Adrenal gland (tissue), 12 donors: Measurements from ENCODE around the gene CLCN5. TPM values are rescaled to one million over a fixed set of nuclear protein-coding genes. Genes with fewer than 3 reads are reported as not detected.
"Not testable (repeated sequence)": the region's sequence is repeated elsewhere in the genome, so short reads cannot be mapped to it uniquely, and the experiment has no call there.

Experiments
- DNase-seq, 7 donors: peaks; one replicate each; pipeline ENCODE4 v3.0.0-alpha.2; 2019 to 2020
- H3K27ac ChIP-seq, 5 donors: fragments of 200-600 bp; sonication (generic) in 4 of 5; 1 replicate in 3 of 5; 2 replicates in 2 of 5; pipeline versions ENCODE4 v1.5.1 to v1.8.0; 2016 to 2020; ENCODE audit warnings: mild to moderate bottlenecking in 1 of 5
- H3K27me3 ChIP-seq: fragments of 200-600 bp; 2 replicates; pipeline ENCODE4 v1.8.0; 2021
- H3K36me3 ChIP-seq, 2 donors: fragments of 200-600 bp; replicated peaks in 1 of 2; 1 replicate in 1 of 2; 2 replicates in 1 of 2; pipeline versions ENCODE4 v1.5.1 to v1.8.0; 2018 to 2022
- H3K4me1 ChIP-seq, 2 donors: fragments of 200-600 bp; replicated peaks in 1 of 2; 1 replicate in 1 of 2; 2 replicates in 1 of 2; pipeline versions ENCODE4 v1.5.1 to v1.8.0; 2018 to 2021
- H3K4me3 ChIP-seq, 4 donors: fragments of 200-600 bp; sonication (generic) in 3 of 4; one replicate each; pipeline ENCODE4 v1.5.1; 2016 to 2018
- H3K9me3 ChIP-seq, 3 donors: fragments of 200-600 bp; sonication (generic) in 1 of 3; replicated peaks in 1 of 3; 1 replicate in 2 of 3; 2 replicates in 1 of 3; pipeline versions ENCODE4 v1.5.1 to v1.8.0; 2016 to 2021
- CTCF ChIP-seq, 6 experiments: fragments of 450-650 bp in 4 of 6; fragments of 200-600 bp in 2 of 6; sonication (generic) in 1 of 6; IDR thresholded peaks; 1 replicate in 5 of 6; 2 replicates in 1 of 6; pipeline versions ENCODE4 v1.5.1 to v1.8.0; 2016 to 2021; ENCODE audit warnings: antibody characterized with exemption in 6 of 6, mild to moderate bottlenecking in 2 of 6, moderate library complexity in 1 of 6
- POLR2A ChIP-seq, 2 donors: fragments of 450-650 bp; IDR thresholded peaks; one replicate each; pipeline ENCODE4 v1.6.1; 2017; ENCODE audit warnings: antibody characterized with exemption in 2 of 2, mild to moderate bottlenecking in 2 of 2, moderate library complexity in 1 of 2
- WGBS, 4 donors: extraction: QIAGEN DNeasy Blood & Tissue Kit in 2 of 4; methylation state at CpG; one replicate each; pipeline versions ENCODE4 v1.1.5 to v1.1.7; 2013 to 2017; 5-methylcytosine and 5-hydroxymethylcytosine counted together
- intact Hi-C, 2 donors: fragments of 100-400 bp; cut with DNase I; formaldehyde crosslinking; loops; one replicate each; pipeline versions ENCODE4 v1.14.1 to v1.15.0; 2022 to 2023
- polyA plus RNA-seq, 3 donors: library from polyadenylated mRNA; stranded (reverse); fragments of 200-250 nt in 2 of 3; fragments of 350-450 nt in 1 of 3; fragmentation: Illumina TruSeq in 1 of 3; extraction: RNeasy Lipid Tissue Mini Kit (QIAGEN cat#74804) in 1 of 3; gene quantifications; one replicate each; pipeline ENCODE4 v1.2.3, GENCODE V29; 2013 to 2014
- total RNA-seq, 9 donors: library from RNA; depleted of rRNA in 4 of 9; stranded (reverse); fragments of >200 nt in 4 of 9; fragments of 120-200 nt in 1 of 9; fragmentation: NEBNext Ultra II Directional in 1 of 9; extraction: Animal tissue kit (Norgen Biotek cat#: 25700) in 1 of 9; gene quantifications; one replicate each; pipeline versions ENCODE4 v1.1.0 to v1.2.4, GENCODE V29; 2013 to 2023
- donor health status: healthy with polysubstance abuse.
- donor health status: Bipolar disorder and iron deficiency.
- donor health status: DM: yes; HTN: yes; CAD: no.
- donor health status: DM: no; HTN: no; CAD: no.
- donor health status: DM: no; HTN: no; CAD: no.
- donor health status: DM: yes; HTN: yes; CAD: no.

CLCN5 gene
- total and polyA plus RNA-seq, 12 donors: 3.3 to 17.3 (median 8.6) TPM

- intact Hi-C loops: no loop called here
- Histone ChIP-seq H3K4me1 (no peaks in the 10 kb centered on the region), H3K9me3 (no peaks in the 10 kb centered on the region), H3K36me3 (no peaks in the 10 kb centered on the region), H3K4me3 (no peak overlapping the region), H3K27me3 (peaks cover 9% of the 10 kb centered on the region), H3K27ac (no peak overlapping the region)
- DNase-seq: no peak
- no peak for TF ChIP-seq POLR2A (IDR thresholded peaks at IDR 0.05)
- no peak for TF ChIP-seq CTCF (IDR thresholded peaks at IDR 0.05)
Observed at GRCh38 chrX:50000937-50001542, 78.6 kb downstream of the CLCN5 start.

GRCh38 chrX:50002067-50002714 lies 79.8 kb downstream of the CLCN5 start:
- Histone ChIP-seq H3K4me1 (no peaks in the 10 kb centered on the region), H3K4me3 (no peak overlapping the region), H3K27ac (no peak overlapping the region), H3K9me3 (no peaks in the 10 kb centered on the region), H3K36me3 (no peaks in the 10 kb centered on the region), H3K27me3 (peaks cover 9% of the 10 kb centered on the region)
- WGBS, 4 donors: 69 to 81% (median 70%) methylated on average over 2 of the region's 2 CpGs
- intact Hi-C loops: no loop called here
- TF ChIP-seq POLR2A (IDR thresholded peaks at IDR 0.05) (no peak), CTCF (IDR thresholded peaks at IDR 0.05) (no peak)
- DNase-seq: no peak

GRCh38 chrX:50003467-50003866 lies 81.1 kb downstream of the CLCN5 start:
- intact Hi-C loops: no loop called here
- WGBS, 4 donors: 71 to 95% (median 83%) methylated on average over 4 of the region's 4 CpGs
- TF ChIP-seq POLR2A (IDR thresholded peaks at IDR 0.05) (no peak), CTCF (IDR thresholded peaks at IDR 0.05) (no peak)
- no peaks in the 10 kb centered on the region for H3K36me3 ChIP-seq
- no peaks in the 10 kb centered on the region for H3K9me3 ChIP-seq
- no peaks in the 10 kb centered on the region for H3K4me1 ChIP-seq
- peaks cover 9% of the 10 kb centered on the region for H3K27me3 ChIP-seq
- no peak overlapping the region for H3K27ac ChIP-seq
- DNase-seq: no peak
- no peak overlapping the region for H3K4me3 ChIP-seq

GRCh38 chrX:50003927-50004326 lies 81.5 kb downstream of the CLCN5 start:
- 71 to 87% (median 76%) methylated on average over 2 of the region's 2 CpGs for WGBS, 4 donors
- H3K4me3 ChIP-seq: no peak overlapping the region
- no peaks in the 10 kb centered on the region for H3K9me3 ChIP-seq
- TF ChIP-seq POLR2A (IDR thresholded peaks at IDR 0.05) (no peak), CTCF (IDR thresholded peaks at IDR 0.05) (no peak)
- H3K36me3 ChIP-seq: no peaks in the 10 kb centered on the region
- H3K27ac ChIP-seq: no peak overlapping the region
- peaks cover 9% of the 10 kb centered on the region for H3K27me3 ChIP-seq
- H3K4me1 ChIP-seq: no peaks in the 10 kb centered on the region
- intact Hi-C loops: no loop called here
- DNase-seq: no peak

- H3K4me3 ChIP-seq, intact Hi-C loops, H3K4me1 ChIP-seq, H3K27me3 ChIP-seq, DNase-seq, H3K36me3 ChIP-seq, H3K9me3 ChIP-seq, H3K27ac ChIP-seq: not testable (repeated sequence)
- 51 to 68% (median 58%) methylated on average over 5 of the region's 5 CpGs for WGBS, 4 donors
Observed at GRCh38 chrX:50025591-50025990, 103.2 kb downstream of the CLCN5 start.
